PC-9 (cell line): ENCODE results near the gene TMEM89. TPM values are rescaled to one million over a fixed set of nuclear protein-coding genes. Genes with fewer than 3 reads are reported as not detected.

Experiments used
- BruUV-seq: library from RNA; stranded (reverse); fragments of 400-500 nt; replicated peaks from 2 replicates; lab custom pipeline; 2021; lab: Mats Ljungman, UMichigan
- CTCF ChIA-PET: fragments of 300-600 bp; sonication (Branson Sonifier 250); formaldehyde crosslinking; loops from one replicate; lab custom pipeline; 2022; ENCODE audit warnings: antibody characterized with exemption; lab: Charles Lee
- POLR2A ChIA-PET: fragments of 300-600 bp; sonication (Branson Sonifier 250); formaldehyde crosslinking; loops from one replicate; lab custom pipeline; 2022; ENCODE audit warnings: antibody characterized with exemption; ENCODE audit not compliant: unreplicated experiment; lab: Charles Lee
- DNase-seq, 2 experiments: peaks; one replicate each; pipeline versions ENCODE4 v3.0.0 to v3.0.0-alpha.2; 2015 to 2022; ENCODE audit warnings: mixed read lengths in 1 of 2
- H2AFZ ChIP-seq: fragments of 200-600 bp; sonication (generic); 2 replicates; pipeline ENCODE4 v1.8.1; 2017; ENCODE audit warnings: antibody characterized with exemption
- H3F3A ChIP-seq: fragments of 200-600 bp; sonication (generic); 2 replicates; pipeline ENCODE4 v1.8.1; 2017; ENCODE audit warnings: antibody characterized with exemption, mild to moderate bottlenecking, low read depth; ENCODE audit not compliant: insufficient read depth
- H3K27ac ChIP-seq: fragments of 200-600 bp; sonication (generic); 2 replicates; pipeline ENCODE4 v1.6.1; 2016; ENCODE audit warnings: mixed run types
- H3K27me3 ChIP-seq: fragments of 200-600 bp; sonication (generic); 2 replicates; pipeline ENCODE4 v1.6.1; 2016; ENCODE audit warnings: low read depth, mixed run types; ENCODE audit not compliant: insufficient read depth
- H3K36me3 ChIP-seq: fragments of 200-600 bp; sonication (generic); 2 replicates; pipeline ENCODE4 v1.6.1; 2016; ENCODE audit warnings: low read depth, mixed run types
- H3K4me1 ChIP-seq: fragments of 200-600 bp; sonication (generic); replicated peaks from 2 replicates; pipeline ENCODE4 v1.6.1; 2016; ENCODE audit warnings: mixed run types; ENCODE audit not compliant: insufficient read depth
- H3K4me2 ChIP-seq: fragments of 200-600 bp; sonication (generic); 2 replicates; pipeline ENCODE4 v1.6.1; 2017; ENCODE audit warnings: mixed run types
- H3K4me3 ChIP-seq: fragments of 200-600 bp; sonication (generic); 2 replicates; pipeline ENCODE4 v1.6.1; 2016; ENCODE audit warnings: mixed run types
- H3K79me2 ChIP-seq: fragments of 200-600 bp; sonication (generic); 2 replicates; pipeline ENCODE4 v1.6.1; 2017; ENCODE audit warnings: low read depth, mixed run types
- H3K9me2 ChIP-seq: fragments of 200-600 bp; sonication (generic); 2 replicates; pipeline ENCODE4 v1.8.1; 2017; ENCODE audit warnings: mild to moderate bottlenecking; ENCODE audit not compliant: insufficient read depth
- H3K9me3 ChIP-seq: fragments of 200-600 bp; sonication (generic); 2 replicates; pipeline ENCODE4 v1.8.1; 2016; ENCODE audit warnings: low read depth; ENCODE audit not compliant: insufficient read depth
- H4K20me1 ChIP-seq: fragments of 200-600 bp; sonication (generic); 2 replicates; pipeline ENCODE4 v1.8.1; 2017; ENCODE audit not compliant: insufficient read depth
- CTCF ChIP-seq: fragments of 200-600 bp; sonication (generic); conservative IDR thresholded peaks from 2 replicates; pipeline ENCODE4 v1.6.1; 2017; ENCODE audit warnings: mixed run types, antibody characterized with exemption, mild to moderate bottlenecking, moderate library complexity
- EZH2 ChIP-seq: fragments of 200-600 bp; sonication (generic); IDR thresholded peaks from 2 replicates; pipeline ENCODE4 v1.8.0; 2017; ENCODE audit warnings: antibody characterized with exemption, low read depth
- intact Hi-C: fragments of 100-400 bp; cut with micrococcal nuclease; formaldehyde crosslinking; loops from one replicate; pipeline ENCODE4 v1.10.0; 2022; ENCODE audit not compliant: unreplicated experiment
- total RNA-seq: library from RNA; stranded (reverse); gene quantifications from 2 replicates; pipeline ENCODE4 v1.2.3, GENCODE V29; 2021

The TMEM89 gene
- total RNA-seq, 1 experiment from 2014 or later = not detected

DNA sequence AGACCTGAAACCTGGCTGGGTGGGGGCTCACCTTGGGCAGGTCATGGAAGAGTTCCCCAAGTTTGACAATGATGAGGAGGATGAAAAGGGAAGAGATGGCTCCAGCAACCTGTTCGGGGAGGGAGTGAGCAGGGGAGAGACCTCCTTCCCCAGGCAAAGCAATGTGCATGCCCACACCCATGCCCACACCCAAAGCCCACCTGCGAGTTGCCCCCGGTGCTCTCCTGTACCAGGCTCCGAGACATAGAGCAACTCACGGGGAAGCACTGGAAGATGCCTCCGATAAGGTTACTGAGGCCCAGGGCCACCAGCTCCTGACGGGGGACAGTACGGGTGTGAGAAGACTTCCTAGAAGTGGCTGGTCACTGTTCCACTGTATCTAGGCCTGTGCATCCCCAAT, 8.8 kb upstream of the TMEM89 start:
- Histone ChIP-seq H3K27me3 (no peaks in the 10 kb centered on the region), H3F3A (0 out of 2 replicates have a peak, but pooled peaks cover 6% of the 10 kb centered on the region), H3K4me1 (no peaks in the 10 kb centered on the region), H3K4me3 (no peak overlapping the region), H3K79me2 (no peaks in the 10 kb centered on the region), H3K9me3 (no peaks in the 10 kb centered on the region), H3K27ac (no peak overlapping the region), H3K36me3 (no peaks in the 10 kb centered on the region), H3K4me2 (no peak overlapping the region), H2AFZ (no peak overlapping the region), H4K20me1 (0 out of 2 replicates have a peak, but pooled peaks cover 5% of the 10 kb centered on the region), H3K9me2 (no peaks in the 10 kb centered on the region)
- POLR2A ChIA-PET = no interaction called here
- CTCF ChIA-PET = no interaction called here
- no peak for DNase-seq
- intact Hi-C loops = no loop called here
- TF ChIP-seq EZH2 = no peak
- no peak for TF ChIP-seq CTCF
- BruUV-seq = no TSS peak

DNA sequence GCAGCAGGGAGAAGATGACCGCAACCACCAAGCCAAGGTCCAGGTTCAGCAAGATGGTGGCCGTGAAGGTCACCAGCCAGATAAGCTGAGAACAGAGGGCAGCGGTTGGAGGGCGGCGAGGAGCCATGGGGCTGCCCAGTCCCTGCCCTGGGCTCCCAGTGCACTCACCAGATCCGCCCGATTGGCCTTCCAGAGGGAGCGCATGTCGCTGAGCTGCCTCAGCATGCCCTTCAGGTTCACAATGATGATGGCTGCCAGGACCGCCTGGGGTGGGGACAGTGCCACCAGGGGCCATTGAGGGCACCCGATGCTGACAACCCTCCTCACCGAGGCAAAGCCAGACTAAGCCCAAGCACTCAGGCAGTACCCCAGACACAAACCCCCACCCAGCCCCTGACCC, 8.3 kb upstream of the TMEM89 start:
- no peaks in the 10 kb centered on the region for H3K4me1 ChIP-seq
- CTCF ChIA-PET = no interaction called here
- H3K27me3 ChIP-seq = no peaks in the 10 kb centered on the region
- H3K36me3 ChIP-seq = no peaks in the 10 kb centered on the region
- no peaks in the 10 kb centered on the region for H3K9me3 ChIP-seq
- no peaks in the 10 kb centered on the region for H3K9me2 ChIP-seq
- intact Hi-C loops = no loop called here
- BruUV-seq = no TSS peak
- 0 out of 2 replicates have a peak, but pooled peaks cover 6% of the 10 kb centered on the region for H3F3A ChIP-seq
- no peak overlapping the region for H3K4me2 ChIP-seq
- no peak overlapping the region for H2AFZ ChIP-seq
- POLR2A ChIA-PET = no interaction called here
- no peak overlapping the region for H3K4me3 ChIP-seq
- no peak overlapping the region for H3K27ac ChIP-seq
- no peaks in the 10 kb centered on the region for H3K79me2 ChIP-seq
- TF ChIP-seq CTCF (no peak), EZH2 (no peak)
- no peak for DNase-seq
- 0 out of 2 replicates have a peak, but pooled peaks cover 5% of the 10 kb centered on the region for H4K20me1 ChIP-seq

DNA sequence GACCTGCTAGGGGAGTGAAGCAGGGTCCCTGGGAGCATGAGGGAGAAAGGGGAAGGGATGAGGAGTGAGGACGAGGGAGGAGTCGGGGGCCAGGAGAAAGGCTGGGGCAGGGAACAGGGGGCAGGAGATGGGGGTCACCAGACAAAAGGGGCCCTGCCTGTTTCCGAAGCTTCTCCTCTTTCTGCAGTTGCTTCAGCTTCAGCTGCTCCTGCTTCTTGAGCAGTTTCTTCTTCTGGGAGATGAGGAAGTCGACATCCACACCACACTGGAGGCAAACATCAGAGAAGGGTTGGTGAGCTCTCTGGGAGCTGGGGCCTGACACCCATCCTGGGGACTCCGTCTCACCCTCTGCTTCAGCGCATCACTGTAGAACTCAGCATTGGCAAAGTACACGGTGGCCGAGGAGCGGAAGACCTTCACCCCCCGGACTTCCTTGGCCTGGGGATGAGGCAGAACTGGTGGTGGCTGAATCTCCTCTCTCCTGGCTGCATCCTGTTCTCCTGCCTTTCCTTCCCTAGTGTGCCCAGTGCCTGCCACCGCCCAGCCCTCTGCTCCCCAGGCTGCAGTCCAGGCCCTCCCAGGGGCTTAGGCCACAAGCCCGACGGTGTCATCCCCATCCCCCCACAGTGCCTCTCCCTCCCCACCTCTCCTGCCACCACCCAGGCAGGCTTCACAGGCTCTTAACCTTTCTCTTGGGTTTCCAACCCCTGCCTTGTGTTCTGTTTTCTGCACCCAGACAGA, 6.9 kb upstream of the TMEM89 start:
- intact Hi-C loops = no loop called here
- H3K36me3 ChIP-seq = no peaks in the 10 kb centered on the region
- POLR2A ChIA-PET = no interaction called here

More for the DNA sequence above, 6.9 kb upstream of the TMEM89 start:
- CTCF ChIA-PET = no interaction called here
- TF ChIP-seq CTCF (no peak), EZH2 (no peak)
- no peaks in the 10 kb centered on the region for H3K9me2 ChIP-seq
- H3K4me2 ChIP-seq = no peak overlapping the region
- H3K79me2 ChIP-seq = no peaks in the 10 kb centered on the region
- H3F3A ChIP-seq = no peaks in the 10 kb centered on the region
- H4K20me1 ChIP-seq = no peaks in the 10 kb centered on the region
- no peaks in the 10 kb centered on the region for H3K4me1 ChIP-seq
- no peak overlapping the region for H3K4me3 ChIP-seq
- no peak overlapping the region for H2AFZ ChIP-seq
- H3K27ac ChIP-seq = no peak overlapping the region
- DNase-seq = no peak
- BruUV-seq = no TSS peak
- H3K9me3 ChIP-seq = no peaks in the 10 kb centered on the region
- no peaks in the 10 kb centered on the region for H3K27me3 ChIP-seq
